ENCODE data around the gene PDZD7. TPM values are rescaled to one million over a fixed set of nuclear protein-coding genes. Genes with fewer than 3 reads are reported as not detected.

The PDZD7 gene
- total and polyA plus RNA-seq, 4 experiments from 2014 or later = 0.20 to 1.8 (median 0.70) TPM

- H3K4me3 ChIP-seq (ENCODE audit: low read length in 2 of 2) = no peak overlapping the region
- no peak overlapping the region for H3K27ac Mint-ChIP-seq
- H3K9me3 Mint-ChIP-seq = no peaks in the 10 kb centered on the region
- H3K27me3 ChIP-seq (ENCODE audit: insufficient read depth, low read length) = no peaks in the 10 kb centered on the region
- CTCF ChIA-PET (ENCODE audit: partially characterized antibody) = interaction anchor here (7.0 kb wide), 1 partner anchor 53 kb away, joined by 60 read pairs; no protein-coding TSS in a partner anchor
- peaks cover 40 to 46% of the 10 kb centered on the region in 2 donors for H3K36me3 Mint-ChIP-seq
- H3K27me3 Mint-ChIP-seq = no peaks in the 10 kb centered on the region
- no peak for DNase-seq
- intact Hi-C loops (cut with micrococcal nuclease) = no loop called here
- no peaks in the 10 kb centered on the region for H3K9me3 ChIP-seq (ENCODE audit: control insufficient read depth in 1 of 2, low read length in 2 of 2)
- POLR2A ChIA-PET (ENCODE audit: partially characterized antibody) = no interaction called here
- H3K36me3 ChIP-seq (ENCODE audit: insufficient read depth, low read length) = peaks cover 10% of the 10 kb centered on the region
- no peak overlapping the region for H3K4me3 Mint-ChIP-seq
- peaks cover 4 to 9% (median 6%) of the 10 kb centered on the region in 4 donors for H3K4me1 Mint-ChIP-seq
- H3K27ac ChIP-seq (ENCODE audit: low read depth, low read length) = no peak overlapping the region
- peaks cover 6% of the 10 kb centered on the region for H3K4me1 ChIP-seq (ENCODE audit: insufficient read depth, low read length)
Measured at GRCh38 chr10:100963826-100964225, 67.1 kb downstream of the PDZD7 start.

GRCh38 chr10:100962351-100963080, 68.4 kb downstream of the PDZD7 start:
- Histone ChIP-seq H3K4me1 (ENCODE audit: insufficient read depth, low read length) (no peaks in the 10 kb centered on the region), H3K27me3 (ENCODE audit: insufficient read depth, low read length) (no peaks in the 10 kb centered on the region), H3K4me3 (ENCODE audit: low read length in 2 of 2) (no peak overlapping the region), H3K36me3 (ENCODE audit: insufficient read depth, low read length) (peaks cover 16% of the 10 kb centered on the region), H3K27ac (ENCODE audit: low read depth, low read length) (no peak overlapping the region), H3K9me3 (ENCODE audit: control insufficient read depth in 1 of 2, low read length in 2 of 2) (no peaks in the 10 kb centered on the region)
- no peak for DNase-seq
- intact Hi-C loops (cut with micrococcal nuclease) = no loop called here
- Mint-ChIP-seq H3K4me1 (no peaks in the 10 kb centered on the region), H3K27ac (no peak overlapping the region), H3K4me3 (no peak overlapping the region), H3K27me3 (no peaks in the 10 kb centered on the region), H3K36me3 (peaks cover 42 to 50% of the 10 kb centered on the region in 2 donors), H3K9me3 (no peaks in the 10 kb centered on the region)
- ChIA-PET POLR2A (ENCODE audit: partially characterized antibody) (no interaction called here), CTCF (ENCODE audit: partially characterized antibody) (interaction anchor here (0.9 to 1.2 kb wide), 2 partner anchors 40 to 52 kb away, joined by 3 read pairs; no protein-coding TSS in a partner anchor)

DNA sequence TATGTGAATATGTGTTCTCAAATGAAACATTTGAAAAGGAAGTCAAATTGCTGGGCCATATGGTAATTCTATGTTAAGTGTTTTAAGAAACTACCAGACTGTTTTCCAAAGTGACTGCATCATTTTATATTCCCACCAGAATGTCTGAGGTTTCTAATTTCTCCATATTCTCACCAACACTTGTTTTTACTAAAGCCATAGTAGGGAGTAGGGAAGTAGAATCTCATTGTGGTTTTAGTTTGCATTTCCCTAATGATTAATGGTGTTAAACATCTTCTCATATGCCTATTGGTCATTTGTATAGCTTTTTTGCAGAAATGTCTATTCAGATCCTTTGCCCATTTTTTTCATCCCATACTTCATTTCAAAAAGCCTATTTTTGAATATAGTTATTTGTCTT, 70.7 kb downstream of the PDZD7 start:
- no peak for DNase-seq
- Histone ChIP-seq H3K27me3 (ENCODE audit: insufficient read depth, low read length) (no peaks in the 10 kb centered on the region), H3K4me1 (ENCODE audit: insufficient read depth, low read length) (no peaks in the 10 kb centered on the region), H3K9me3 (ENCODE audit: control insufficient read depth in 1 of 2, low read length in 2 of 2) (no peaks in the 10 kb centered on the region), H3K27ac (ENCODE audit: low read depth, low read length) (no peak overlapping the region), H3K36me3 (ENCODE audit: insufficient read depth, low read length) (peaks cover 22% of the 10 kb centered on the region), H3K4me3 (ENCODE audit: low read length in 2 of 2) (no peak overlapping the region)
- Mint-ChIP-seq H3K9me3 (no peaks in the 10 kb centered on the region), H3K27me3 (no peaks in the 10 kb centered on the region), H3K4me3 (no peak overlapping the region), H3K27ac (no peak overlapping the region), H3K36me3 (peaks cover 49 to 58% of the 10 kb centered on the region in 2 donors), H3K4me1 (peaks cover 0 to 2% (median 0%) of the 10 kb centered on the region in 4 donors)
- intact Hi-C loops (cut with micrococcal nuclease) = no loop called here
- ChIA-PET POLR2A (ENCODE audit: partially characterized antibody) (no interaction called here), CTCF (ENCODE audit: partially characterized antibody) (no interaction called here)

Small RNA genes lying within 50 kb of the gene (microRNA-seq; reads per million reads assigned to microRNA genes)
- not detected for gene MIR608 (ENCODE audit: borderline microRNAs expressed, borderline number of aligned reads, borderline replicate concordance)

Other genes starting within 250 kb of the PDZD7 start
- gene SLF2, start 118.2 kb downstream of the PDZD7 start, total RNA-seq = 10 to 100 TPM; 46.3 to 49.3 TPM
- 10 to 100 TPM in 1 of 2 donors, 1 to 10 TPM in 1; 5.9 to 18.3 TPM for gene SLF2, start 118.2 kb downstream of the PDZD7 start, polyA plus RNA-seq
- 1 to 10 TPM; 1.1 to 1.4 TPM for gene SEMA4G, start 61.6 kb downstream of the PDZD7 start, total RNA-seq
- gene SEMA4G, start 61.6 kb downstream of the PDZD7 start, polyA plus RNA-seq = under 1 TPM in 1 of 2 donors, not detected in 1; 0.26 TPM
- gene MRPL43, start 43.6 kb downstream of the PDZD7 start, total RNA-seq = 10 to 100 TPM; 65.8 to 71.6 TPM
- gene MRPL43, start 43.6 kb downstream of the PDZD7 start, polyA plus RNA-seq = 100 to 1,000 TPM; 110 to 114 TPM
- gene TWNK, start 43.6 kb downstream of the PDZD7 start, total RNA-seq = 10 to 100 TPM; 11.5 to 14.3 TPM
- 10 to 100 TPM in 1 of 2 donors, 1 to 10 TPM in 1; 5.0 to 10.3 TPM for gene TWNK, start 43.6 kb downstream of the PDZD7 start, polyA plus RNA-seq
- gene LZTS2, start 31.3 kb downstream of the PDZD7 start, total RNA-seq = 10 to 100 TPM; 33.4 to 33.9 TPM
- 10 to 100 TPM in 1 of 2 donors, 1 to 10 TPM in 1; 8.4 to 19.9 TPM for gene LZTS2, start 31.3 kb downstream of the PDZD7 start, polyA plus RNA-seq
- gene SFXN3, start 105 bp upstream of the PDZD7 start, total RNA-seq = 100 to 1,000 TPM; 118 to 123 TPM
- 10 to 100 TPM; 10.8 to 21.0 TPM for gene SFXN3, start 105 bp upstream of the PDZD7 start, polyA plus RNA-seq
- gene KAZALD1, start 30.9 kb upstream of the PDZD7 start, total RNA-seq = not detected
- gene KAZALD1, start 30.9 kb upstream of the PDZD7 start, polyA plus RNA-seq = not detected
- not detected for gene TLX1, start 100.2 kb upstream of the PDZD7 start, total RNA-seq
- gene TLX1, start 100.2 kb upstream of the PDZD7 start, polyA plus RNA-seq = not detected
- not detected for gene LBX1, start 198.3 kb upstream of the PDZD7 start, total RNA-seq
- gene LBX1, start 198.3 kb upstream of the PDZD7 start, polyA plus RNA-seq = not detected